DMS53 treated with DMSO at 0.1 percent for 48 hours (cell line): ENCODE results near the gene RECQL.
"Not testable (repeated sequence)": the region's sequence is repeated elsewhere in the genome, so short reads cannot be mapped to it uniquely, and the experiment has no call there.

ENCODE experiments used
- DNase-seq: peaks from one replicate; lab custom pipeline; 2025; ENCODE audit not compliant: unreplicated experiment; lab: John Stamatoyannopoulos, UW

Gene RECQL

GRCh38 chr12:21502872-21503271 lies 1.4 kb upstream of the RECQL start:
- no peak for DNase-seq

GRCh38 chr12:21502164-21502496 lies 695 bp upstream of the RECQL start:
- no peak for DNase-seq

GRCh38 chr12:21500786-21501257 lies 613 bp downstream of the RECQL start:
- DNase-seq: no peak

- DNase-seq: no peak
Measured at GRCh38 chr12:21499765-21500164, 1.7 kb downstream of the RECQL start.

DNA sequence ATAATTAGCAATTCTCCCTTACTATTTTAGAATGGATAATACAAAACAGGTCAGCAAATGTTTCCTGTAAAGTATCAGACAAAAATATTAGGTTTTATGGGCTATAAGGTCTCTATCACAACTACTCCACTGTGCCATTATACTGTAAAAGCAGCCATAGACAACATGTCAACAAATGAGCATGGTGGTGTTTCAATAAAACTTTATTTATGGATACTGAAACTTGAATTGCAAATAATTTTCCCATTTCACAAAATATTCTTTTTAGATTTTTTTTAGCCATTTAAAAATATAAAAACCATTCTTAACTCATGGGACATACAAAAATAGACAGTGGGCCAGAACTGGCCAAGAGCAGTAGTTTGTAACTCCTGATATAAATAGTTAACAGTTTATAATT lies 15.4 kb downstream of the RECQL start:
- DNase-seq: no peak

DNA sequence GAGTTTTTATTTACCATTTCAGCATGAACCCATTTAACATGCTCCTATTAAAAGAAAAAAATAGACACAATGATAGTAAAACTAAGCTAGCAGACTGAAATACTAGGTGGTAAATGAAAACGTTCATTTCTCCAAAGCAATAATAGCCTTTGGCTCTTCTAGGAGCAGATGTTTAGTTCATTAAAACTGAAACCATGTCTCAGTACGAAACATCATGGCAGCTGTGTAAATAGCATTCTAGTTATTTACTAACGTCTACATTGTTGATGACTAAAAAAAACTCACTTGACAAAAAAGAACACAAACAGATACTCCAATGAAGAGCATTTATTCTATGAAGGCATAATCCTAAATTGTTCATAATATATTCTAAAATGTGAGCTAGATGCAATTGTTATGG lies 17.9 kb downstream of the RECQL start:
- peak; percentile 93 for DNase-seq

- no peak for DNase-seq
Measured at GRCh38 chr12:21478756-21479455, 22.5 kb downstream of the RECQL start.

GRCh38 chr12:21476949-21477348 lies 24.5 kb downstream of the RECQL start:
- no peak for DNase-seq

- no peak for DNase-seq
Measured at GRCh38 chr12:21475552-21475951, 25.9 kb downstream of the RECQL start.

GRCh38 chr12:21472197-21472823 lies 29.1 kb downstream of the RECQL start:
- no peak for DNase-seq

DNA sequence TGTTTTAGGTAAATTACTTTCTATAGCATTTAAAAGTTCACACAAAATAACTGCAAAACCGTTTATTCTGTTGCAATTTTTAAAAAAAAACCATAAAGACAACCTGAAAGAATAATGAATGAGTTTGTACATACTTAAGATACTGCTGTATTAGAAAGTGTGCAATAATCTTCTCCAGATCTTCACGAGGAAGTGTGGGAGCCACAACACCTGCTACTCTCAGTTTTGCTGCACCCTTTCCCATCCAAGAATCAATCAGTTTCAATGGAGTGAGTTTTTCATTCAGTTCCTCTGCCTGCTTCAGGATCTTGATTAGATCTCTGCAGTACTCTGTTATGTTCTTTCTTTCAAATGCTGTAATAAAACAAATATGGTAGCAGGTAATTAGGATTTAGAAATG lies 30.1 kb downstream of the RECQL start:
- no peak for DNase-seq

DNA sequence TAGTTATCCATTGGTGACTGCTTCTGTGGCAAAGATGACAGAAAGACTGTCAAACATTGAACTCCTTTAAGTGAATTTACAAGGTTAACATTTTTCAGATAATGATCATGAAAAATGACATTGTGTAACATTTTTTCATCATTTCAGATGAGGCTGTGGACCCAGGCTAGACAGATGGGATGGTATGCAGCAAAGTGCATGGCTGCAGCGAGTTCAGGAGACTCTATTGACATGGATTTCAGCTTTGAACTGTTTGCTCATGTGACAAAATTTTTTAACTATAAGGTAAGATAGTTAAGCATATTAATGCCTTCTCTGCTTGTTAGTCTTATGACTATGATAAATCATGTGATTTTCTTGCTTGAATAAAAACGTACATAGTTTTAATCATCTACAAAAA lies 34.1 kb downstream of the RECQL start:
- DNase-seq: not testable (repeated sequence)

DNA sequence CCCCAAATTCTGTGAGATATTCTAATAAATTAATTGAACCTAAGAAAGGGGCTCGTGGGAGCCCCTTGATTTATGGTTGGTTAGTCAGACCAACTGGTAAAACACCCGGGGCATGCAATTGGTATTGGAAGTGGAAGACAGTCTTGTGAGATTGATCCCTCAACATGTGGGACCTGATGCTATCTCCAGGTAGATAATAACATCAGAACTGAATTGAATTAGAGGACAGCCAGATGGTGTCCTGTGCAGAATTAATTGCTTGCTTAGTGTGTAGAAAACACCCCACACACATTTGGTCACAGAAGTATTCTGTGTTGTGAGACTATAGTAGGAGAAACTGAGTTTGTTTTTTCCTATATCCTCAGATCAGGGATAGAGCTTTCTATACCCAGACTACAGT lies 42.0 kb downstream of the RECQL start:
- no peak for DNase-seq

DNA sequence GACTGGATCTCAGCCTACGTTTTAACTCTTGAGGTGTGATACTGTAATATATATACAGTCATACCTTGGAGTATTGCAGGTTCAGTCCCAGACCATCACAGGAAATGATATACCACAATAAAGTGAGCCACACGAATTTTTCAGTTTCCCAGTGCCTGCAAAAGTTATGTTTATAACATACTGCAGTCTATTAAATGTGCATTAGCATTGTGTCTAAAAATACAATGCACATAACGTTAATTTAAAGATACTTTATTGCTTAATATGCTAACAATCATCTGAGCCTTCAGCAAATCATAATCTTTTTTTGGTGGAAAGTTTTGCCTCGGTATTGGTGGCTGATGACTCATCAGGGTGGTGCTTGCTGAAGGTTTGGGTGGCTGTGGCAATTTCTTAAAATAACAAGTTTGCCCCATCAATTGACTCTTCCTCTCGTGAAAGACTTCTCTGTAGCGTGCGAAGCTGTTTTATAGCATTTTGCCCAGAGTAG lies 45.1 kb downstream of the RECQL start:
- DNase-seq: no peak

DNA sequence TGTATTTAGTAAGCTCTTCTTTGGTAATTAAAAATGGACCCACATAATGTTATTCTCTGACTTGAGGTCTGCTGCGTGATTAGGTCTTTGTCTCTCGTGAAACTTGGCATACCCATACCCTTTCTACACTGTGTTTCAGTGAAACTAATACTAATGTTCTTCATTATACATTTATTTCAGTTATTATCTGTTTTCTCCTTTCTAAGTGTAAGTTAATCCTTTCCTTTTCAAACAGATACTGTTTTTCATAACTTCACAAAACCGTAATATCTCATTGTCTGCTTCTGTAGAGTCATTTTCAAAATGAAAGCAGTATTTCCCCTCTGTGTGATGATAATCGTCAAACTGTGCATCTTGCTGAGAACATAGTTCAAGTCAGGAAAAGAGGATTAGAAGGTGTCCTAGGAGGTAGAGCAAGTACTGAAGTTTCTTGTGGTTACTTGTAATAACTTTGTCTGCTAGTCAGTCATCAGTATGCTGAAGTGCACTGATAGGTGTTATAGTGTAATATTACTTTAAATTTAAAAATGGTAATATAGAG lies 48.1 kb downstream of the RECQL start:
- DNase-seq: no peak

- no peak for DNase-seq
Measured at GRCh38 chr12:21451529-21451928, 49.9 kb downstream of the RECQL start.

DNA sequence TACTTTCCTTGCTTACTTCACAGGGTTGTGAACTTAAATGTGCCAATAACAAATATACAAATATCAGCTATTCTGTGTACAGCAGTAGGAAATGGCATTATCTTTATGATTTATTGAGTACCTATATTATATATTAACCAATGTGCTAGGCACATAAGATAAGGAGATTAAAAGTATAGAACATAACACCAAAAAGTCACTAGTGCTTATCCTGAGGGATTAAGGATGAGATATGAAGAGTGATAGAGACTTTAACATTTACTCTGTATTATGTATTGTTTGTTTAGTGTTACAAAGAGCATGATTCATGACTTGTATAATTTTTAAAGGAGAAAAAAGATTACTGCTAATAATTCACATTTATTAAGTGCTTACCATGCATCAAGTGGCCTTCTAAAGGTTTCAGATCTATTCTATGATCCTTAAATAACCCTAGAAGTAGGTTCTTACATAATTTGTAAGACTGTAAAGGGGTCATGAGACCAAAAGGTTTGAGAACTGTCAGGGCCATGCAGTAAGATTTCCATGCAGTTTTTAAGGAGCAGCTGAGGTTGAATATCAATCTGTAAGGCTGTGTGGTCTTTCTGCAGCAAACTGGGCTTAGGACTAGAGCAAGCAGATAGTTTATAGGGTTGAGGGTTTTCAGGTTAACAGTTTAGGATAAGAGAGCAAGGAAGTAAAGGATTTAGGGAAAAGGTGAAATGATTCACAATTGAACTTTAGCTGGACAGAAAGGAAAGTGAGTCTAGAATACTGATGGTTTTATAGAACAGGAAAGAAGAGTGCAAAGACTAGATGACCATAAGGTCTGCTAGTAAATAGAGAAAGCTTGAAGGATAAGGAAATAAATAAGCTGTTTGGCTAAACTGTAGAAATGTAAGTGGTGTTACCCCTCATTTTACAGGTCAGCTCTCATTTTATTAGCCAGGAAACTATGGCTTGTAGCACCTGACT lies 57.0 kb downstream of the RECQL start:
- DNase-seq: no peak

- no peak for DNase-seq
Measured at GRCh38 chr12:21439347-21439746, 62.1 kb downstream of the RECQL start.

DNA sequence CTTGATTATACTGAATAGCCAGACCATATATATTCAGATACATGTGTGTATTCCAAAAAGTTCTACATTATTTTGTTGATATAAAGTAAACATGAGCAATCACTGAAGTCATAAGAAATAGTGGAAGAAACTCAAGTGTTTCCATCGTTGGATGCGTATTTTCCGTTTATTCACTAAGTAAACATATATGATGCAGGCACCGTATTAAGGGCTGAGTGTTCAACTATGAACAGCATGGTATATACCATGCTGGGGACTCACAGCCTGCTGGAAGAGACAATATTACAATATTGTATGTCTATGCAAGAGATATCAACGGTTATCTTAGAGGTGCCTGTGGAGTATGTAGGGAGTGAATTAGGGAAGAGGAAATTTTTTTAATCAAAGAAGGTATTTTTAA lies 62.8 kb downstream of the RECQL start:
- DNase-seq: peak; percentile 32

GRCh38 chr12:21434699-21435098 lies 66.7 kb downstream of the RECQL start:
- DNase-seq: no peak

- DNase-seq: no peak
Measured at GRCh38 chr12:21433525-21433924, 67.9 kb downstream of the RECQL start.
